Testis (tissue), 3 donors: ENCODE results near the gene EMP1. TPM values are rescaled to one million over a fixed set of nuclear protein-coding genes. Genes with fewer than 3 reads are reported as not detected.

Source experiments
- DNase-seq: peaks from one replicate; pipeline ENCODE4 v3.0.0-alpha.2; 2019
- H3K27ac ChIP-seq, 2 donors: fragments of 200-600 bp; sonication (generic); one replicate each; pipeline ENCODE4 v1.5.1; 2019
- H3K27me3 ChIP-seq: fragments of 200-600 bp; sonication (generic); one replicate; pipeline ENCODE4 v1.5.1; 2019
- H3K36me3 ChIP-seq: fragments of 200-600 bp; sonication (generic); one replicate; pipeline ENCODE4 v1.5.1; 2017; ENCODE audit warnings: low read depth; ENCODE audit errors: missing control alignments
- H3K4me1 ChIP-seq: fragments of 200-600 bp; sonication (generic); one replicate; pipeline ENCODE4 v1.5.1; 2019
- H3K4me3 ChIP-seq, 2 donors: fragments of 200-600 bp; sonication (generic); one replicate each; pipeline ENCODE4 v1.5.1; 2017 to 2019
- H3K9me3 ChIP-seq: fragments of 200-600 bp; sonication (generic); one replicate; pipeline ENCODE4 v1.5.1; 2017
- CTCF ChIP-seq, 3 experiments: fragments of 450-650 bp in 2 of 3; fragments of 200-600 bp in 1 of 3; sonication (generic) in 1 of 3; IDR thresholded peaks; one replicate each; pipeline ENCODE4 v1.5.1; 2016 to 2019; ENCODE audit warnings: antibody characterized with exemption in 3 of 3, mild to moderate bottlenecking in 2 of 3, moderate library complexity in 1 of 3
- POLR2A ChIP-seq: fragments of 450-650 bp; IDR thresholded peaks from one replicate; pipeline ENCODE4 v1.6.1; 2017; ENCODE audit warnings: antibody characterized with exemption, mild to moderate bottlenecking, moderate library complexity
- WGBS, 2 donors: methylation state at CpG; one replicate each; pipeline ENCODE4 v1.1.5; 2018; 5-methylcytosine and 5-hydroxymethylcytosine counted together
- intact Hi-C: fragments of 100-400 bp; cut with DNase I; formaldehyde crosslinking; loops from one replicate; pipeline ENCODE4 v1.15.1; 2023; ENCODE audit warnings: low total_unique reads
- polyA plus RNA-seq: library from polyadenylated mRNA; stranded (reverse); fragments of 350-450 nt; fragmentation: Illumina TruSeq; extraction: RNeasy Lipid Tissue Mini Kit (QIAGEN cat#74804); gene quantifications from one replicate; pipeline ENCODE4 v1.2.3, GENCODE V29; 2014; ENCODE audit warnings: low read depth, low replicate concordance; ENCODE audit not compliant: insufficient read depth
- total RNA-seq, 2 donors: library from RNA; depleted of rRNA; stranded (reverse); fragments of >200 nt; gene quantifications; one replicate each; pipeline ENCODE4 v1.2.3, GENCODE V29; 2016

EMP1 gene
- total and polyA plus RNA-seq, 3 donors from 2014 or later = 14.1 to 59.4 (median 29.2) TPM

- WGBS, 2 donors = 94 to 96% methylated on average over 3 of the region's 3 CpGs
- no peaks in the 10 kb centered on the region for H3K4me1 ChIP-seq
- TF ChIP-seq CTCF (IDR thresholded peaks at IDR 0.05) (no peak), POLR2A (no peak)
- no peak overlapping the region for H3K27ac ChIP-seq
- intact Hi-C loops = no loop called here
- H3K9me3 ChIP-seq = no peaks in the 10 kb centered on the region
- no peaks in the 10 kb centered on the region for H3K27me3 ChIP-seq
- H3K36me3 ChIP-seq = no peaks in the 10 kb centered on the region
- no peak for DNase-seq
- H3K4me3 ChIP-seq = no peak overlapping the region
Measured at GRCh38 chr12:13219320-13219719, 22.8 kb downstream of the EMP1 start.

GRCh38 chr12:13220838-13221237 lies 24.3 kb downstream of the EMP1 start:
- H3K4me3 ChIP-seq = no peak overlapping the region
- no peak for DNase-seq
- H3K36me3 ChIP-seq = no peaks in the 10 kb centered on the region
- TF ChIP-seq CTCF (IDR thresholded peaks at IDR 0.05) = no peak
- H3K4me1 ChIP-seq = no peaks in the 10 kb centered on the region
- H3K27me3 ChIP-seq = no peaks in the 10 kb centered on the region
- WGBS, 2 donors = 73 to 94% methylated on average over 3 of the region's 3 CpGs
- no peak overlapping the region for H3K27ac ChIP-seq
- no peaks in the 10 kb centered on the region for H3K9me3 ChIP-seq
- intact Hi-C loops = no loop called here

- H3K9me3 ChIP-seq = no peaks in the 10 kb centered on the region
- intact Hi-C loops = no loop called here
- H3K27ac ChIP-seq = no peak overlapping the region
- H3K4me3 ChIP-seq = no peak overlapping the region
- no peaks in the 10 kb centered on the region for H3K4me1 ChIP-seq
- no peak for TF ChIP-seq POLR2A
- TF ChIP-seq CTCF (IDR thresholded peaks at IDR 0.05) = no peak
- H3K27me3 ChIP-seq = no peaks in the 10 kb centered on the region
- WGBS, 2 donors = 67 to 86% methylated on average over 5 of the region's 5 CpGs
- DNase-seq = no peak
- no peaks in the 10 kb centered on the region for H3K36me3 ChIP-seq
Measured at GRCh38 chr12:13222076-13222475, 25.6 kb downstream of the EMP1 start.

- Histone ChIP-seq H3K27ac (no peak overlapping the region), H3K27me3 (no peaks in the 10 kb centered on the region), H3K4me1 (no peaks in the 10 kb centered on the region), H3K36me3 (no peaks in the 10 kb centered on the region), H3K9me3 (no peaks in the 10 kb centered on the region), H3K4me3 (no peak overlapping the region)
- TF ChIP-seq POLR2A (no peak), CTCF (IDR thresholded peaks at IDR 0.05) (no peak)
- intact Hi-C loops = no loop called here
- 72 to 85% methylated on average over 5 of the region's 5 CpGs for WGBS, 2 donors
- no peak for DNase-seq
Measured at GRCh38 chr12:13223179-13223804, 26.8 kb downstream of the EMP1 start.

- H3K4me3 ChIP-seq = no peak overlapping the region
- H3K4me1 ChIP-seq = no peaks in the 10 kb centered on the region
- no peak for DNase-seq
- H3K9me3 ChIP-seq = no peaks in the 10 kb centered on the region
- no peaks in the 10 kb centered on the region for H3K27me3 ChIP-seq
- 52 to 60% methylated on average over 3 of the region's 3 CpGs for WGBS, 2 donors
- H3K27ac ChIP-seq = no peak overlapping the region
- H3K36me3 ChIP-seq = no peaks in the 10 kb centered on the region
- intact Hi-C loops = no loop called here
- TF ChIP-seq CTCF (IDR thresholded peaks at IDR 0.05) = no peak
- TF ChIP-seq POLR2A = no peak
Measured at GRCh38 chr12:13223941-13224340, 27.4 kb downstream of the EMP1 start.
